ENCODE results near the gene SPACA9.

SPACA9 gene

GRCh38 chr9:132864277-132864676, 14.4 kb upstream of the SPACA9 start:
- no peak for DNase-seq

GRCh38 chr9:132864691-132865090, 14.0 kb upstream of the SPACA9 start:
- no peak for DNase-seq

- DNase-seq, result no peak
These were observed 11.8 kb upstream of the SPACA9 start for GRCh38 chr9:132866898-132867297.

- no peak for DNase-seq
These were observed 9.4 kb upstream of the SPACA9 start for GRCh38 chr9:132869266-132869665.

GRCh38 chr9:132873403-132873802, 5.3 kb upstream of the SPACA9 start:
- no peak for DNase-seq

- no peak for DNase-seq
These were observed 3.5 kb upstream of the SPACA9 start for GRCh38 chr9:132875159-132875558.

GRCh38 chr9:132876849-132877248, 1.8 kb upstream of the SPACA9 start:
- DNase-seq, result no peak

GRCh38 chr9:132877458-132877823, 1.3 kb upstream of the SPACA9 start:
- DNase-seq, result no peak

GRCh38 chr9:132877824-132878694, 639 bp upstream of the SPACA9 start, which contains the start of gene AK8:
Gene AK8, minus strand, starts transcription at chr9:132878284. Its CDS starts 29 bp downstream, at chr9:132878255.
- peak; percentile 62 for DNase-seq

- DNase-seq, result peak; percentile 57
These were observed 992 bp downstream of the SPACA9 start for GRCh38 chr9:132879457-132880323.

- no peak for DNase-seq
These were observed 1.6 kb downstream of the SPACA9 start for GRCh38 chr9:132880324-132880661.

- peak; percentile 33 for DNase-seq
These were observed 3.1 kb downstream of the SPACA9 start for GRCh38 chr9:132881826-132882225.

GRCh38 chr9:132882616-132883015, 3.9 kb downstream of the SPACA9 start:
- DNase-seq, result no peak

- no peak for DNase-seq
These were observed 4.9 kb downstream of the SPACA9 start for GRCh38 chr9:132883349-132884294.

- DNase-seq, result no peak
These were observed 7.1 kb downstream of the SPACA9 start for GRCh38 chr9:132885720-132886333.

GRCh38 chr9:132886334-132886725, 7.6 kb downstream of the SPACA9 start:
- no peak for DNase-seq

GRCh38 chr9:132887181-132888120, 8.8 kb downstream of the SPACA9 start:
- no peak for DNase-seq

GRCh38 chr9:132888151-132888550, 9.5 kb downstream of the SPACA9 start:
- no peak for DNase-seq

- DNase-seq, result no peak
These were observed 13.7 kb downstream of the SPACA9 start for GRCh38 chr9:132892400-132892799.

- DNase-seq, result no peak
These were observed 15.6 kb downstream of the SPACA9 start for GRCh38 chr9:132894346-132894745.

Data from GDM1 (cell line).